Left colon (tissue), 2 donors: Measurements from ENCODE around the gene NFAM1. TPM values are rescaled to one million over a fixed set of nuclear protein-coding genes. Genes with fewer than 3 reads are reported as not detected.
A peak's percentile ranks its signal among the peaks of the same experiment; 100 is the strongest.

Experiments
- ATAC-seq: fragments of 200-7000 bp; cut with Tn5 transposase; one replicate; pipeline ENCODE4 v1.9.1; 2020; ENCODE audit warnings: mild to moderate bottlenecking, moderate library complexity
- DNase-seq, 2 donors: peaks; one replicate each; pipeline ENCODE4 v3.0.0-alpha.2; 2020
- intact Hi-C, 2 donors: fragments of 100-400 bp; cut with DNase I in 1 of 2; cut with micrococcal nuclease in 1 of 2; formaldehyde crosslinking; loops; one replicate each; pipeline versions ENCODE4 v1.11.2 to v1.14.0; 2022; cut with DNase I, micrococcal nuclease
- total RNA-seq, 2 donors: library from RNA; stranded (reverse); fragmentation: NEBNext Ultra II Directional; extraction: Animal tissue kit (Norgen Biotek cat#: 25700); gene quantifications; one replicate each; pipeline ENCODE4 v1.2.1, GENCODE V29; 2021
- donor health status: DM: no; HTN: no; CAD: no.
- donor health status: DM: yes; HTN: yes; CAD: no.

The NFAM1 gene
- total RNA-seq, 2 donors from 2014 or later: 0.55 to 2.9 TPM

DNA sequence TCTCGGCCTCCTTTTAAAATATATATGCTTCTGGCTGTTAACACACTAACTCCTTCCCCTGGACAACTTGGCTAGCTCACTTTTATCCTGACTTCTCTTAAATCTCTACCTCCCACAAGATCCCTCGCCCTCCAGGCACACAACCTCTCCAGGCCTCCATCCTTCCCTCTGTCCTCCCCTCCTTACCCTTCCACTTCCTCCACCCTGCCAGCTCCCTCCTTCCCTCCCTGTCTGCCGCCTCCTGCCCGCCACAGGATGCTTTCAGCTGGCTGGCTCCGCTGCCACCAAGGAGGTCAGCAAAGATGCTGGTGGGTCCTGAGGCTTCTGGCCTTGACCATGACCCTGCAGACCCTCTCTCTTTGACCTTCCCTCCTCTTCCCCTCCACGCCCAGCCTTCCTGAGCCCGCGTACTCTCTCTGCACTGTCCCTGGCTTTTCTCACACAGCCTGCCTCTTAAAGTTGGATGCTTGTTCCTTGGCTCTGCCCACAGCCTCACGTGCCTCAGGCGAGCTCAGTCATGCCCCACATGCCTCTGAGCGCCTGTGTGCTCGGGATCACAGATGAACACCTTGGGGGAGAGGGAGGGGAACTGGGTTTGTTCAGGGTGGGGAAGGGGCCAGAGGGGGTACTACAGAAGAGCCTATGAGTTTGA is 6.7 kb downstream of the NFAM1 start:
- DNase-seq: no peak
- intact Hi-C loops: no loop called here
- ATAC-seq: no peak

DNA sequence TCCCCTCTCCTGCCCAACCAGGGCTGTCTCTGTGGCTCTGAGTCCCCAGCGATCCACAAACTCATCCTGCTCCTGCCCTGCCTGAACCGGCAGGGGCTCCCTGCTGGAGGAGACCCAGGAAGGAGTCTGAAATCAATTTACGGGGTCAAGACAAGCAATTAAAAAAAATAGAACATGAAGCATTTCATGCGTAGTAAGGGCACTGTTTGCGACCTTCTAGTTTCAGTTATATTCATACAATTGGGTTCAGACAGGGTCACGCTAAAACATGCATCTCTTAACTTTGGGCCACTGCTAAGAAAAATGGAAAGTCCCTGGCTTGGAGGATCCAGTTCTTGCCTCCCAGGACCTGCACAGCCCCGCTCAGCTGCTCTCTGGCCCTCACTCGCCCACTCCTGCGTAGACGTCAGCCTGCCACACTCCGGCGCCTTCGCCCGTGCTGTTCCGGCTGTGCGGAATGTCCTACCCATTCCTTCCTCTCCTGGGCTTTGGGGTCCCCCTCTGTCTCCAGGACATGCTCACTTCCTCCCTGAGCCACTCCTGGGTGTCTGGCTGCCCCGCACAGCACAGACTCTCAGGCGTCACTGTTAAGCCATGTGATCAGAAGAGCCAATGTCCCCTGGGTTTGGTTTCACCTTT is 12.8 kb downstream of the NFAM1 start:
- intact Hi-C loops: no loop called here
- DNase-seq: peak in 1 of 2 donors; percentile 23
- ATAC-seq: no peak

DNA sequence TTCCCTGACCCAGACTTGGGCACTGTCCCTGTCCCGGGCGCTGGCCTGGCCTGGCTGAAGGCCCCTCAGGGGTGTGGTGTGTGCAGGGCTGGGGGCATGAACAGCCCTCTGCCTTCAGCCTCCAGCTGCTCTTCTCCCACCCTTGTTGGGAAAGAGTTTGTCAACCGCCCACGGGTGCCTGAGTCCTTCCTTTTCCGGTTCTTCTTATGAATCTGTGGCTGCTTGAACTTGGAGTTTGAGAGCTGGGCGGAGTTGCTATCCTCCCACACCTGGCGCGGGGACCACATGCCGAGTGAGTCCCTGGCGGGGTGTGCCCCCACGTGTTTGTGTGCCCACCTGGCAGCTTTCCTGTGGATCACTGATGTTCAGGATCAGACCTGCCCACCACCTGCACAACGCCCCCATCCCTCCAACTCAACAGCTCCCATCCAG is 13.4 kb downstream of the NFAM1 start:
- ATAC-seq: no peak
- intact Hi-C loops: no loop called here
- no peak for DNase-seq

DNA sequence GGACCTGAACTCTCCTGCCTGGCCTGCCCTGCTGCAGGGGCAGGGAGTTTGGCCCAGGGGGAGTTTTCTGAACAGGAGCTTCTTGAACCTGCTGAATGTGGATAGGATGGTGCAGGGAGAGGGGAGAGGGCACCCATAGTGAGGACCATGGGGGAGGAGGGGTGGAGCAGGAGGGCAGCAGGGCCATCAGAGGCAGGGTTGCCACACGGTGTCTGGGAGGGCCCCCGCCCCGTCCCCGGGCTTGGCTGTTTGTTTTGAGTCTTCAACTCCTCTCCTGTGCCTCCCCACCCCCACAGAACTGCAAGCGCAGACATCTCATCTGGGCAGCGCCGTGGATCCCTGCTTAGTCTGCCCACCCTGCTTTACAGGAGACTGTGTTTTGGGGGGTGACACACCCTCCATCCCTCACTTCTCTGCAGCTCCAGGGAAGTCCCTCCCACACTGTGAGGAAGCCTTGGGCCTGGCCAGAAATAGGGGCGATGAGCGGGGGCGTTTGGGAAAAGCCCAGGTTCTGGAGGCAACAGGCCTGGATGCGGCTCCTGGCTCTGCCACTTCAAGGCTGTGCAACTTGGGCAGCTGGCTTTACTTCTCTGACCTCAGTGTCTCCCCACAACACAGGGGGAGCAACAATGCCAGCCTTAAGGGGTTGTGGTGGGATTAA is 14.4 kb downstream of the NFAM1 start:
- intact Hi-C loops: no loop called here
- DNase-seq (no peak), ATAC-seq (no peak)

DNA sequence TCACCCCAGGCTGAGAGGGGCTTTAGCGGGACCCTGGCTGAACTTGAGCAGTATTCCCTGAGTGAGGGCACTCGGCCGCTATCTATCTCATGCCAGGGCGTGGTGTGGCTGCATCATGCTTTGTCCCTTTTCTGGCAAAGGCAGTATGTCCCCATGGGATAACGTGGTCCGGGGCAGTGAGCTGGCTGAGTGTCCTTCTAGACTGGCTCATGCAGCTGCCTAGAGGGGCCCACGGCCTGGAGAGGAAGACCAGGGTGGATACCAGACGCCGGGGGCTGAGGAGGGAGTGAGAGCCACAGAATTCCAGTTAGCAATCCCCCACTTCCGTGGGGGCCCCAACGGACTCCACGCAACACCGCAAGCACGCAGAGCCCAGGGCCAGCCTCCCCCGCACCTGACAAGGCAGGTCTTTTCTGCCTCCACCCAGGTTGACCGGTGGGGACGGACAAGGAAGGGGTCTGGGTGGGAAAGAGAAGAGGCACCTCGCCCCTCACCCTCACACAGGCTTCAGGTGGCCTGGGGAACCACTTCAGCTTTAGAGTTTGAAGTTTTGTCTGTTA is 15.5 kb downstream of the NFAM1 start:
- no peak for DNase-seq
- no peak for ATAC-seq
- intact Hi-C loops: no loop called here

DNA sequence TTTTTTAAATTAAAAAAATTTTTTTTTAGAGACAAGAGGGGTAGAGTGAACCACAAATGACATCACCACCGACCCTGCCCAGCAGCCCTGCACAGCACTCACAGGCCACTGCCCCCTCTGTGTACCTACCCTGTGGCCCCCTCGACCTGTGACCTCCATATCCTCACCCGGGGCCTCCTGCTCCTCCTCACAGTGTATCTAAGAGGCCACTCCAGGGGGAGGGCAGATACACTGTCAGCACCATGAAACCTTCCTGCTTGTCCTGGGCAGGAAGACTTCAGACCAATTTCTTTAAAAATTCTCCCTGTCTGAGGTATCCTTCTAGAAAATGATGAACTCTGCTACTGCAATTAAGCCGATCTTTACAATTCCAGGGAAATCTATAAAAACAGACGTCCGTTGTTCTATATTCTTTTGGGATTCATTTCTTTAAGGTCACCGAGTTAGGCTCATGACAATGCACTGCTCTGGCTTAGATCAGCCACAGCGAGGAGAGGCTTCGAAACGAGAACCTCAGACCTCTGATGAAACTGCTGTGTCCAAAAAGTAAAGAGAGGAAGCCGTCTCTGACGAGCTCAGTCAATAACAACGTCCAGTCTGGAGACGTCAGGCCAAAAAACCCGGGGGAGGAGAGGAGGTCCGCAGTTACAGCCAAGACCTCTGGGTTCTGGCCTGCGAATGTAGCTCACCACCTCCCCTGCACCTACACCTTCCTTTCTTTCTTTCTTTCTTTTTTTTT is 17.5 kb downstream of the NFAM1 start:
- DNase-seq: no peak
- ATAC-seq: no peak
- intact Hi-C loops: no loop called here

DNA sequence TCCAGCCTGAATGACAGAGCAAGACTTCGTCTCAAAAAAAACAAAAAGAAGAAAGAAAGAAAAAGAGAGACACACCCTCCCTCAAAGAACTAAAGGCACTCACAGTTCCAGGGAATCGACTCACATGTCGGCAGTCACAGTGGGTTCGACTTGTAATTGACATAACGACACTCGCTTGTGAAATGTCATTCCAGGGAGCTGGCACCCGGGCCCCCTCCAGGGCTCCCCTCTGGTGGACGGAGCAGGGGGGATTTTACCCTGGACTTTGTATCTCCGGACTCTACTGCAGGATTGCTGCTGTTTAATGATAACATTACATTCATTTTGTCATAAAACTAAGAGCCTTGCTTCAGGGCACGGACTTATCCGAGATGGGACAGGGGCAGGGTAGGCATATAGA is 18.2 kb downstream of the NFAM1 start:
- intact Hi-C loops: no loop called here
- DNase-seq (no peak), ATAC-seq (no peak)

DNA sequence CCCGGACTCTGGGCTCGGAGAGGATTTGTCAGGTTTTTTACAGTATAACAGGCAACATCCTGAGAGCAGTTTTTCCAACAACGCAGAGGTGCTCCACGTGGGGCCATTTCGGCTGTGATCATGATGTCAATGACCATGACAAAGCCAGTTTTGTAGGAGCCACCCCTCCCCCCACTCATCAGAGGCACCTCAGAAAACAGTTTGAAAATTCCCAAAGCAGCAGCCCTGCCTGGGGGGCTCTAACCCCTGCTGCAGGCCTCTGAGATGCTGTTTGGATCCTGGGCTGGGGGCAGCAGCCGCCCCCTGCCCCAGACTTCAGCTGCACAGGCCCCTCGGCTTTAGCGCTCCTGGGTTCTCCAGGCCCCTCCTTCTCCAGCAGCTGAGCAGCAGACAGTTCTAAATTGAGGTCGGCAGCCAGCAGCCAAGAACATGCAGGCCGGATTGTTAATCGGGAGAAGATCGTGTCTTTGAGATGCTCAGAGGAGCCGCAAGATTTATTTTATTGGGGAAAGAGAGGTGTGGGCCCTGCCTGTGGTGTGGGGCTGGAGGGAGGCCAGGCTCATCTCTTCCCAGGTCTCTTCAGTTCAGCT is 19.4 kb downstream of the NFAM1 start:
- intact Hi-C loops: no loop called here
- no peak for ATAC-seq

DNA sequence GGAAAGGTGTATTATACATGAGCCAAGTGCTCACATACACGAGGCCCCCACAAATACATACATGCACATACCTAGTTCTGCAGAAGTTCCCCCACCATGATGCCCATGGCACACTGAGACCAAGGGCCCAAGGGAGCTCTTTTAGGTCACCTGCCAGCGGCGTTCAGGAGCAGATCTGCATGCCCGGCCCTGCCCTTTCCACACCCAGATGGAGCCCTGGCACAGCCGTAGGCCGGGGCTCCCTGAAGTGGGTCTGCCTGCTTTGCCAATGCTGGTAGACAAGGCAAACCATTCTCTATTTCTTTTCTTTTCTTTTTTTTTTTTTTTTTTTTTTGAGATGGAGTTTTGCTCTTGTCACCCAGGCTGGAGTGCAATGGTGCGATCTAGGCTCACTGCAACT is 21.5 kb downstream of the NFAM1 start:
- intact Hi-C loops: no loop called here
- no peak for ATAC-seq
- DNase-seq: no peak

More for the DNA sequence above, 19.4 kb downstream of the NFAM1 start:
- no peak for DNase-seq

DNA sequence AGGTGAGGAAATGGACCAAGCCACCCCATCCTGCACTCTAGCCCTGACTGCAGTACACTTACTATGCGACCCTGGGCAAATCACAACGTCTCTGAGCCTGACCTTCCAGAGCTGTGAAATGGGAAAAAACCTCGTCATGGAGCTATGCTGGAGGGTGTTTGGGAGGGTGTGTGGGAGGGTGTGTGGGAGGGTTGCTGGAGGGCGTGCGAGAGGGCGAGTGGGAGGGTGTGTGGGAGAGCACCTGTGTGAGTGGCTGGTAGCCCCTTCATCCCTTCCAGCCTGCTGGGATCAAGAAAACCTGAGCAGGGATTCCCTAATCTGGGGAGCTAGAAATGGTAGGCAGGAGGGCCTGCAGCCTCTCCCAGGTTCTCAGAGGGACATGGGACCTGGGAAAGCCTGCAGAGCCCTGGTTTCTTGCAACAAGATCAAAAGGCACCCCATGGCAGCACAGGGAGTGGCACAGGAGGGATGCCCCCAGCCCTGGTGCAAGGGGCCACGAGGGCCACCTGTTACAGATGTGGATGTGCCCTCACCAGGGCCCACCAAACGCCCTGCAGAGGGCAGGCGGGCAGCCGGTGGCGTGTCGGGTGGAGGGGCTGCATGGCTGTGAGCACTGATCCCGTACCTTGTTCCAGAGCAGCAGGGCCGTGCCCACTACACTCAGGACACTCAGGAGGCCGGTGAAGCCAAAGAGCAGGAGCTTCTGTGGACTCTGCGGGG is 23.2 kb downstream of the NFAM1 start:
- intact Hi-C loops: no loop called here
- DNase-seq (no peak), ATAC-seq (no peak)

DNA sequence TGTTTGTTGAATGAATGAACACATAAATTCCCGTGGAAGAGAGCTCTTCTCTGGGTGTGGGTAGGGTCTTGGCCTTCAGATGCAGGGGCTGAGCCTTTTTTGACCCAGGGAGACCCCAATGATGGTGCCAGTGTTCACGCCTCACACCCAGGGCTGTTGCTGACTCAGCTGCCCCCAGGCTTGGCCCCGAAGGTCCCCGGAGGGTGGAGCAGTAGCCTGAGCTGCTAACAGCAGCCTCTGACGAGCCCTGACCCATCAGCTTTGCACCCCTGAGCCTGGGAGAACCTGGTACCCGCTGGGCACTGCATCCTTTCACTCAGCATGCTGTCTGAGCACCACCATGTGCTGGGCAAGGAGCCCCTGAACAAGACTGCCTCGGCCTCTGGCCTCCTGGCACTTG is 23.9 kb downstream of the NFAM1 start:
- DNase-seq (no peak), ATAC-seq (no peak)
- intact Hi-C loops: no loop called here

DNA sequence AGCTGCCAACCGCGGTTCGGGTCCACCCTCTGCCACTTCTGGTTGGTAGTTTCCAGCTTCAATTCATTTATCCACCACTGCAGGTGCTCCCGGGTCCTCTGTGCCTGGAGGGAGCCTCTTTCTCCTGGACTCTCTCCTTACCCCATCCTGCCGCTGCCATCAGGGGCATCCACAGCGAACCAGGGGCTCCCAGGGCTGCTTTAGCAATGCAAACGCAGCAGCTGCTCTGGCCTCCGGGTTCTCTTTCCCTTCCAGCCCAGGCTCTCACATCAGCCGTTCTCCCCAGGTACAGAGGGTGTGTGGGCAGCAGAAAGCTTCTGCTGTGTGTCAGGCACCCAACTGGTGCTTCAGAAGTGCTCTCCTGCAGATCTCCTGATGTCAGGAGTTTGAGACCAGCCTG is 27.9 kb downstream of the NFAM1 start:
- DNase-seq (no peak), ATAC-seq (no peak)
- intact Hi-C loops: no loop called here

DNA sequence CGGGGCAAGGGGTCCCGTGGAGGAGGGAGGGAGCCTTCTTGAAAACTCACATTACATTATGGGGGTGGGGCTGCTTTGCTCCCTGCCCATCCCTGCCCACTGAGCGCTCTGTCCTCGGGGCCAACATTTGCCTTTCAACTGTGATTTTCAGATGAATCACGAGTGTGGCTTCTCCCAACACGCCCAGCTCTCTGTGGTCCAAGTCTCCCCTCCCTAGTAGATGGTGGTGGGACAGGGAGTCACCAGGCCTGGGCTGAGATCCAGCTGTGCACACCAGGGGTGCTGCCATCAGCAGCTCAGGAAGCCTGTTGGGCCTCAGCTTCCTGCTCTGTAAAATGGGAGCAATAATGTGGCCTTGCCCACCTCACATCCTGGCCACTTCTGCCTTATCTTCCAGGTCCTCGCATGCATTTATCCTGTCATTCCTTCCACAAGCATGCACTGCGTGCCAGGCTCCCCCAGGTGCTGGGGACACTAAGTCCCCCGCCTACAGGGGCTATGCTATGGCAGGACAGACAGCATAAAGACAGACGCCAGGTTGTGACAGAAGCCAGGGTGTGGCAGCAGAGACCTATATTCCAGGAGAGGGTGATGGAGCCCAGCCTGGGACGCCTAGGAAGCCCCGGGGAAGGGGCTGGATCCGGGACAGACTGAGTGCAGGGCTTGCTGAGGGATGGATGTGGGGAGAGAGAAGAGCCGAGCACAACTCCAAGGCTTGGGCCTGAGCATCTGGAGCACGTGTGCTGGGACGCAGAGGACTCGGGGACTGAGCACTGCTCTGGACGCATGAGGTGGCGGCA is 30.5 kb downstream of the NFAM1 start:
- ATAC-seq: no peak
- intact Hi-C loops: no loop called here
- no peak for DNase-seq

DNA sequence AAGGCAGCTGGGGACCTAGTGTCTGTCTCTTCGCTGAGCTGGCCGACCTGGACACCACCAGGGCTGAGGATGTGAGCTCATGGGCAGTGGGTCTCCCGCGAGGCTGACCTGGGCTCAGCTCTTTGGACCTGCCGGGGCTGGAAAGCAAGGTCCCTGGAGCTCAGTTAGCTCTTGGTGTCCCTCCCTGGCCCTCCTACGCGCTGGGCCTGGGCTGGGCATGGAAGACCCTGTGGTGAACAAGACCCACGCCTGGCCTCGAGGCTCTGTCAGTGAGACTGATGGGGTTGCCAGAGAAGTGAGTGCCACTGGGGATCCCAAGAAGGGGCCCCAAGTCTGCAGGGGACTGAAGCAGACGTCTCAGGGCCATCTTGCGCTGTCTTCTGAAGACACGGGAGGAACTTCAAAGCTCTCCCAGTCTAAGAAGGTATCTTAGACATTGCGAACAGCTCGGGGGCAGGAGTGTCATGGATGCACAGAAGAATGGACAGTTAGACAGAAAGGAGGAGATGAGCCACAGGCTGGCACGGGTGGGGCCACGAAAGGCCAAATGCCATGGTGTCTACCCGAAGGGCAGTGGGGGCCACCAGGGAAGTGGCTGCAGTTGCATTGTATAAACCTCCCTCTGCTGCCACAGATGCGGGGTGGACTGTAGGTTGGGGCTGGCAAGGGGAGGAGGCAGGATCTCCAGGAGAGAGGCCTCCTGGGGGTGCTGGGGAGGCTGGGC is 31.2 kb downstream of the NFAM1 start:
- no peak for DNase-seq
- no peak for ATAC-seq
- intact Hi-C loops: no loop called here

DNA sequence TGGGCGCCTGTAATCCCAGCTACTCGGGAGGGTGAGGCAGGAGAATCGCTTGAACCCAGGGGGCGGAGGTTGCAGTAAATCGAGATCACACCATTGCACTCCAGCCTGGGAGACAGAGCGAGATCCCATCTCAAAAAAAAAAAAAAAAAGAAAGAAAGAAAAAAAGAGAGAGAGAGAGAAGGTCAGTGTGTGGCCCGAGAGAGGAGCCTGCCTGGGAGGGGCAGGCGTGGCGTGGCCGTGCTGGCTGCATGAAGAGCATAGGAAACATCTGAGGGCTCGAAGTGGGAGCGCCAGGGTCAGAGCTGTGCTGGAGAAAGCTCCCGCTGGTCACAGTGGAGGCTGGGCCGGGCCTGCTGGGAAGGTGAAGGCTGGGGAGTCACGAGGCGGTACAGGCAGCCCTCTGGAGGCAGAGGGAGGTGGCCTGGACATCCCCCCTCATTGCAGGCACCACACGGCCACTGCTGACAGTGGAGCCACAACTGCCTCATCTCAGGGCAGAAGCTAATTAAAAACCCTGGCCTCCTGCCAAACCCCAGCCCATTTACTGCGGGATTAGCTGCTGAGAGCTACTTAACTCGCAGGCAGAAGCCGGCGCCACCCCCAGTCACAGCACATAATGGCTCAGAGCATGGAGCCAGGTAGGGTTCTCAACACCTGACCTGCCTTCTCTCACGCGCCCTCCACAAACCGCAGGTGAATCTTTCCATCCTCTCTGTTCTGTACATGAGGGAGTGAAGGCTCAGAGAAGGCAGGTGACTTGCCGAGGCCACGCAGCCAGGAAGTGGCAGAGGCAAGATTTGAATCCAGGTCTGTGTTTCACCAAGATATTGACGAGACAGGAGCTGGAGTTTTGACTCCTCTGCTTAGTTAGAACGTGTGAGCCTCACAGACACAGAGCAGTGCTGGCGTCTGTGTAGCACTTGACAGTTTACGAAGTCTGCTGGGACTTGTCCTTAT is 32.6 kb downstream of the NFAM1 start:
- DNase-seq (peak in 1 of 2 donors; percentile 64), ATAC-seq (peak; percentile 71)
- intact Hi-C loops: no loop called here
